H9 (cell line): ENCODE measurements around the gene PAQR9. TPM values are rescaled to one million over a fixed set of nuclear protein-coding genes. Genes with fewer than 3 reads are reported as not detected.

ENCODE experiments used
- DNase-seq: peaks from one replicate; pipeline ENCODE4 v3.0.0-alpha.2; 2017
- H2AFZ ChIP-seq: one replicate; pipeline ENCODE4 v1.6.1; 2013; ENCODE audit warnings: mild to moderate bottlenecking, low read length, control low read depth, moderate library complexity
- H2AK5ac ChIP-seq: 2 replicates; pipeline ENCODE4 v1.6.1; 2013; ENCODE audit warnings: low read length, control low read depth, mixed read lengths; ENCODE audit not compliant: insufficient read length
- H2BK120ac ChIP-seq: one replicate; pipeline ENCODE4 v1.6.1; 2013; ENCODE audit warnings: low read depth, mild to moderate bottlenecking, low read length, control low read depth, inconsistent platforms; ENCODE audit not compliant: poor library complexity, severe bottlenecking
- H2BK12ac ChIP-seq: 2 replicates; pipeline ENCODE4 v1.6.1; 2013; ENCODE audit warnings: low read length, control low read depth, mixed read lengths, low read depth; ENCODE audit not compliant: insufficient read length
- H2BK15ac ChIP-seq: 2 replicates; pipeline ENCODE4 v1.6.1; 2013; ENCODE audit warnings: low read depth, low read length, control low read depth
- H2BK20ac ChIP-seq: one replicate; pipeline ENCODE4 v1.6.1; 2013; ENCODE audit warnings: low read depth, mild to moderate bottlenecking, low read length, control low read depth, inconsistent platforms; ENCODE audit not compliant: poor library complexity, severe bottlenecking
- H2BK5ac ChIP-seq: 2 replicates; pipeline ENCODE4 v1.6.1; 2013; ENCODE audit warnings: low read length, control low read depth, mixed read lengths; ENCODE audit not compliant: insufficient read length
- H3K14ac ChIP-seq: 2 replicates; pipeline ENCODE4 v1.6.1; 2013; ENCODE audit warnings: low read length, control low read depth; ENCODE audit not compliant: insufficient read depth
- H3K18ac ChIP-seq: 2 replicates; pipeline ENCODE4 v1.6.1; 2013; ENCODE audit warnings: low read depth, mild to moderate bottlenecking, mixed read lengths, low read length, control low read depth; ENCODE audit not compliant: insufficient read length
- H3K23ac ChIP-seq: 2 replicates; pipeline ENCODE4 v1.6.1; 2013; ENCODE audit warnings: low read length, control low read depth, mixed read lengths, low read depth; ENCODE audit not compliant: insufficient read length
- H3K23me2 ChIP-seq: 2 replicates; pipeline ENCODE4 v1.6.1; 2013; ENCODE audit warnings: low read depth, mild to moderate bottlenecking, mixed read lengths, low read length, control low read depth; ENCODE audit not compliant: insufficient read length, poor library complexity, severe bottlenecking
- H3K27ac ChIP-seq: 2 replicates; pipeline ENCODE4 v1.5.1; 2013; ENCODE audit warnings: low read length, control low read depth, mixed read lengths, low read depth; ENCODE audit not compliant: insufficient read length
- H3K27me3 ChIP-seq: 2 replicates; pipeline ENCODE4 v1.6.1; 2013; ENCODE audit warnings: low read length, control low read depth, inconsistent platforms; ENCODE audit not compliant: insufficient read depth
- H3K4ac ChIP-seq: 2 replicates; pipeline ENCODE4 v1.6.1; 2013; ENCODE audit warnings: low read depth, mild to moderate bottlenecking, control low read depth, inconsistent platforms, low read length, moderate library complexity
- H3K4me1 ChIP-seq: 2 replicates; pipeline ENCODE4 v1.6.1; 2013; ENCODE audit warnings: low read length, control low read depth, inconsistent platforms; ENCODE audit not compliant: insufficient read depth
- H3K4me2 ChIP-seq: 2 replicates; pipeline ENCODE4 v1.6.1; 2013; ENCODE audit warnings: low read length, control low read depth, mixed read lengths; ENCODE audit not compliant: insufficient read length, insufficient read depth
- H3K56ac ChIP-seq: 2 replicates; pipeline ENCODE4 v1.6.1; 2013; ENCODE audit warnings: low read depth, mild to moderate bottlenecking, mixed read lengths, low read length, control low read depth; ENCODE audit not compliant: insufficient read length
- H3K79me1 ChIP-seq: 2 replicates; pipeline ENCODE4 v1.6.1; 2013; ENCODE audit warnings: low read depth, mild to moderate bottlenecking, moderate library complexity, low read length, control low read depth, inconsistent platforms; ENCODE audit not compliant: insufficient read depth, poor library complexity, severe bottlenecking
- H3K79me2 ChIP-seq: 2 replicates; pipeline ENCODE4 v1.6.1; 2013; ENCODE audit warnings: low read length, control low read depth, inconsistent platforms; ENCODE audit not compliant: insufficient read depth
- H3K9ac ChIP-seq: 2 replicates; pipeline ENCODE4 v1.6.1; 2013; ENCODE audit warnings: low read length, control low read depth, mixed read lengths; ENCODE audit not compliant: insufficient read length; ENCODE audit errors: extremely low read depth
- H3K9me3 ChIP-seq: one replicate; pipeline ENCODE4 v1.6.1; 2013; ENCODE audit warnings: low read depth, low read length, inconsistent platforms; ENCODE audit not compliant: control insufficient read depth
- H3T11ph ChIP-seq: one replicate; pipeline ENCODE4 v1.6.1; 2013; ENCODE audit warnings: mild to moderate bottlenecking, low read length, control low read depth, inconsistent platforms
- H4K20me1 ChIP-seq: one replicate; pipeline ENCODE4 v1.6.1; 2013; ENCODE audit not compliant: control insufficient read depth, insufficient read length, insufficient read depth
- H4K5ac ChIP-seq: 2 replicates; pipeline ENCODE4 v1.6.1; 2013; ENCODE audit warnings: low read depth, mild to moderate bottlenecking, mixed read lengths, low read length, control low read depth; ENCODE audit not compliant: insufficient read length
- H4K8ac ChIP-seq: replicated peaks from 2 replicates; pipeline ENCODE4 v1.6.1; 2013; ENCODE audit warnings: low read length, control low read depth, mixed read lengths, low read depth; ENCODE audit not compliant: insufficient read length
- H4K91ac ChIP-seq: 2 replicates; pipeline ENCODE4 v1.6.1; 2013; ENCODE audit warnings: low read depth, mild to moderate bottlenecking, moderate library complexity, mixed read lengths, low read length, control low read depth; ENCODE audit not compliant: insufficient read length
- H3K27ac Mint-ChIP-seq, 3 experiments: 2 replicates in 2 of 3; 3 replicates in 1 of 3; pipeline ENCODE4 v1.8.0; 2020 to 2021; ENCODE audit warnings: mixed read lengths in 3 of 3, mild to moderate bottlenecking in 1 of 3, moderate library complexity in 1 of 3
- H3K27me3 Mint-ChIP-seq: 2 replicates; pipeline ENCODE4 v1.8.0; 2021; ENCODE audit warnings: low read depth, mild to moderate bottlenecking, moderate library complexity, mixed read lengths
- H3K36me3 Mint-ChIP-seq, 3 experiments: 2 replicates in 2 of 3; 3 replicates in 1 of 3; pipeline ENCODE4 v1.8.0; 2020 to 2021; ENCODE audit warnings: low read depth in 3 of 3, mixed read lengths in 3 of 3; ENCODE audit not compliant: insufficient read depth in 1 of 3
- H3K4me1 Mint-ChIP-seq, 2 experiments: 2 replicates each; pipeline ENCODE4 v1.8.0; 2020; ENCODE audit warnings: mixed read lengths in 2 of 2
- H3K4me3 Mint-ChIP-seq, 2 experiments: 2 replicates in 1 of 2; 3 replicates in 1 of 2; pipeline ENCODE4 v1.8.0; 2020 to 2021; ENCODE audit warnings: mild to moderate bottlenecking in 2 of 2, mixed read lengths in 2 of 2, moderate library complexity in 1 of 2
- H3K9me3 Mint-ChIP-seq, 2 experiments: 2 replicates in 1 of 2; 3 replicates in 1 of 2; pipeline ENCODE4 v1.8.0; 2020; ENCODE audit warnings: mild to moderate bottlenecking in 2 of 2, mixed read lengths in 2 of 2, moderate library complexity in 1 of 2
- CTCF ChIP-seq: fragments of 200-600 bp; sonication (generic); conservative IDR thresholded peaks from 3 replicates; pipeline ENCODE4 v1.8.0; 2021; ENCODE audit warnings: antibody characterized with exemption, mild to moderate bottlenecking
- WGBS: extraction: QIAGEN DNeasy Blood & Tissue Kit; methylation state at CpG from one replicate; pipeline ENCODE4 v1.1.7; 2013; ENCODE audit warnings: missing lambda C conversion rate, low lambda C conversion rate, mixed read lengths; ENCODE audit not compliant: insufficient read length; ENCODE audit errors: extremely low coverage; 5-methylcytosine and 5-hydroxymethylcytosine counted together
- total RNA-seq: library from RNA; stranded (reverse); gene quantifications from 2 replicates; pipeline ENCODE4 v1.2.1, GENCODE V29; 2021

Gene PAQR9
- total RNA-seq, 1 experiment from 2014 or later, result 2.3 TPM

DNA sequence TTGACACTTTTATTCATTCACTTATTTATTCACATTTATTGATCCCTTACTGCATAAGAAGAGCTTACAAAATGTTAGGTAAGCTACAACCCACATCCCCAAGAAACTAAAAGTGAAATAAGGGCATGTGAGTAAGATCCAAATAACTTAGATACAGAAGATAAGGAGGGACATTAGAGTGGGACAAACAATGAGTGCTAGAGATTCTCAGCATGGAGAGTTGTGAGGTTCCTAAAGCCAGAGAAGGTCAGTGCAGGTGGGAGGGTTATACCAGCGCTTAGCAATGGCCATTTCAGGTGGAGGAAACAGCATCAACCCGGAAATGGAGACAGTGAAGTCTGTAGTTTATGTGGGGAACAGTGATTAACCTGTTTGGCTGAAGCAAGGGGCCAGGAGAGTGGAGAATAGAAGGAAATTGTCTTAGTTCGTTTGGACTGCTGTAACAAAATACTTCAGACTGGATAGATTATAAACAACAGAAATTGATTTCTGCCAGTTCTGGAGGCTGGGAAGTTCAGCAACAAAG, 49.1 kb downstream of the PAQR9 start:
- TF ChIP-seq CTCF, result no peak
- Histone ChIP-seq H2BK5ac (no peak overlapping the region), H4K5ac (no peak overlapping the region), H3K18ac (no peak overlapping the region), H3K27ac (no peak overlapping the region), H4K20me1 (no peaks in the 10 kb centered on the region), H3K4me1 (no peaks in the 10 kb centered on the region), H3K56ac (no peak overlapping the region), H3K9ac (no peak overlapping the region), H3K4me2 (no peak overlapping the region), H3K14ac (no peak overlapping the region), H2BK12ac (no peak overlapping the region), H2BK20ac (no peak overlapping the region), H3K79me2 (no peaks in the 10 kb centered on the region), H2AFZ (no peak overlapping the region), H4K91ac (no peak overlapping the region), H3K79me1 (no peaks in the 10 kb centered on the region), H2AK5ac (no peak overlapping the region), H3K4ac (no peak overlapping the region), H4K8ac (no peak overlapping the region), H3K9me3 (no peaks in the 10 kb centered on the region), H3K27me3 (no peaks in the 10 kb centered on the region), H3K23ac (no peak overlapping the region), H3K23me2 (no peaks in the 10 kb centered on the region), H2BK15ac (no peak overlapping the region), H3T11ph (no peak overlapping the region), H2BK120ac (no peak overlapping the region)
- peaks cover 5 to 6% of the 10 kb centered on the region in 2 experiments; a peak in 3 of 4 replicates for H3K4me1 Mint-ChIP-seq
- H3K36me3 Mint-ChIP-seq, result no peaks in the 10 kb centered on the region; a peak in 1 of 7 replicates
- H3K27me3 Mint-ChIP-seq, result peaks cover 4% of the 10 kb centered on the region
- H3K9me3 Mint-ChIP-seq, result no peaks in the 10 kb centered on the region
- no peak overlapping the region for H3K4me3 Mint-ChIP-seq
- WGBS, result no CpG with 5 or more reads among the region's 3 CpGs
- no peak overlapping the region for H3K27ac Mint-ChIP-seq
- DNase-seq, result no peak
